Smooth muscle cell (in vitro differentiated cells): ENCODE measurements around the gene C6orf52. TPM values are rescaled to one million over a fixed set of nuclear protein-coding genes. Genes with fewer than 3 reads are reported as not detected.

Source experiments
- DNase-seq: peaks from one replicate; lab custom pipeline; 2025; ENCODE audit not compliant: unreplicated experiment; lab: John Stamatoyannopoulos, UW
- H2AFZ ChIP-seq: fragments of 200-600 bp; sonication (generic); 2 replicates; pipeline ENCODE4 v1.6.0; 2016; ENCODE audit warnings: antibody characterized with exemption, low read depth, mild to moderate bottlenecking
- H3F3A ChIP-seq: fragments of 200-600 bp; sonication (generic); 2 replicates; pipeline ENCODE4 v1.6.0; 2017; ENCODE audit warnings: antibody characterized with exemption, low read depth
- H3K27ac ChIP-seq: fragments of 200-600 bp; sonication (generic); 2 replicates; pipeline ENCODE4 v1.5.1; 2016; ENCODE audit warnings: low read depth, mild to moderate bottlenecking
- H3K27me3 ChIP-seq: fragments of 200-600 bp; sonication (generic); 2 replicates; pipeline ENCODE4 v1.6.1; 2016; ENCODE audit warnings: low read depth, mild to moderate bottlenecking
- H3K36me3 ChIP-seq: fragments of 200-600 bp; sonication (generic); 2 replicates; pipeline ENCODE4 v1.5.1; 2016; ENCODE audit warnings: low read depth
- H3K4me1 ChIP-seq: fragments of 200-600 bp; sonication (generic); 2 replicates; pipeline ENCODE4 v1.5.1; 2016; ENCODE audit warnings: low read depth
- H3K4me2 ChIP-seq: fragments of 200-600 bp; sonication (generic); 2 replicates; pipeline ENCODE4 v1.6.0; 2016; ENCODE audit warnings: mild to moderate bottlenecking
- H3K4me3 ChIP-seq: fragments of 200-600 bp; sonication (generic); 2 replicates; pipeline ENCODE4 v1.5.1; 2016; ENCODE audit warnings: mild to moderate bottlenecking
- H3K79me2 ChIP-seq: fragments of 200-600 bp; sonication (generic); 2 replicates; pipeline ENCODE4 v1.6.0; 2016; ENCODE audit warnings: low read depth, mild to moderate bottlenecking
- H3K9ac ChIP-seq: fragments of 200-600 bp; sonication (generic); 2 replicates; pipeline ENCODE4 v1.6.0; 2016; ENCODE audit warnings: low read depth
- H3K9me3 ChIP-seq: fragments of 200-600 bp; sonication (generic); replicated peaks from 2 replicates; pipeline ENCODE4 v1.5.1; 2016; ENCODE audit warnings: low read depth
- H4K20me1 ChIP-seq: fragments of 200-600 bp; sonication (generic); 2 replicates; pipeline ENCODE4 v1.6.0; 2016; ENCODE audit warnings: low read depth
- WGBS: methylation state at CpG from one replicate; pipeline ENCODE4 v1.1.7; 2016; ENCODE audit warnings: low lambda C conversion rate; 5-methylcytosine and 5-hydroxymethylcytosine counted together
- polyA plus RNA-seq: library from polyadenylated mRNA; unstranded; fragments of >200 nt; fragmentation: Nextera tagmentation; extraction: Ambion mirVana; gene quantifications from 2 replicates; pipeline ENCODE4 v1.2.1, GENCODE V29; 2016
- total RNA-seq: library from RNA; depleted of rRNA; stranded (reverse); fragments of >200 nt; gene quantifications from 2 replicates; pipeline ENCODE4 v1.2.3, GENCODE V29; 2014
- TF ChIP-seq, protein P1 (sequence below): fragments of 200-600 bp; sonication (generic); IDR thresholded peaks from 2 replicates; pipeline ENCODE4 v1.5.1; 2017; ENCODE audit warnings: borderline replicate concordance, mild to moderate bottlenecking, antibody characterized with exemption; ENCODE audit not compliant: insufficient read depth, poor library complexity, severe bottlenecking

The C6orf52 gene
- total and polyA plus RNA-seq, 2 experiments from 2014 or later, result 2.4 to 9.5 TPM

DNA sequence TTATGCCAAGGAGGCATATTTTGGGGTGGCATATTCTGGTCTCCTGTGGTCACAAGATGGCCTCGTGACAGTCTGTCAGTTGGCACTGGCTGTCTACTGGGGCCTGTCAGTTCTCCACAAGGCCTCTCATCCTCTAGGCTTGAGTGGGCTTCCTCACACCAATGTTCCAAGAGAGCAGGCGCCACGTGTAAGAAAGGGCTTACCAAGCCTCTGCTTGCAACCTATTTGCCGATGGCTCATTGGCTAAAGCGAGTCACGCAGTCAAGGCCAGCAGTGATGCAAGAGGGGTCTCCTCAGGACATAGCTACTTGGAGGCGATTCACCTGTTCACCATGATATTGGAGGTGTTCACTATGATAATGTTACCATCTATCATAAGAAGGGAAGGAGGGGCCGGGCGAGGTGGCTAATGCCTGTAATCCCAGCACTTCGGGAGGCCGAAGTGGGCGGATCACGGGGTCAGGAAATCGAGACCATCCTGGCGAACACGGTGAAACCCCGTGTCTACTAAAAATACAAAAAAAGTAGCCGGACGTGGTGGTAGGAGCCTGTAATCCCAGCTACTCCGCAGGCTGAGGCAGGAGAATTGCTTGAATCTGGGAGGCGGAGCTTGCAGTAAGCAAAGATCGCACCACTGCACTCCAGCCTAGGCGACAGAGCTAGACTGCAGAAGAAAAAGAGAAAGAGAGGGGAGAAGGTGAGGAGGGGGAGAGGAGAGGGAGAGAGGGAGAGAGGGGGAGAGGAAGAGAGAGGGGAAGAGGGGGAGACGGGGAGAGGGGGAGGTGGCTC is 35.3 kb downstream of the C6orf52 start:
- H2AFZ ChIP-seq, result peak overlapping the region; percentile 74
- no peaks in the 10 kb centered on the region for H4K20me1 ChIP-seq
- H3K27me3 ChIP-seq, result no peaks in the 10 kb centered on the region
- TF ChIP-seq, protein P1, sequence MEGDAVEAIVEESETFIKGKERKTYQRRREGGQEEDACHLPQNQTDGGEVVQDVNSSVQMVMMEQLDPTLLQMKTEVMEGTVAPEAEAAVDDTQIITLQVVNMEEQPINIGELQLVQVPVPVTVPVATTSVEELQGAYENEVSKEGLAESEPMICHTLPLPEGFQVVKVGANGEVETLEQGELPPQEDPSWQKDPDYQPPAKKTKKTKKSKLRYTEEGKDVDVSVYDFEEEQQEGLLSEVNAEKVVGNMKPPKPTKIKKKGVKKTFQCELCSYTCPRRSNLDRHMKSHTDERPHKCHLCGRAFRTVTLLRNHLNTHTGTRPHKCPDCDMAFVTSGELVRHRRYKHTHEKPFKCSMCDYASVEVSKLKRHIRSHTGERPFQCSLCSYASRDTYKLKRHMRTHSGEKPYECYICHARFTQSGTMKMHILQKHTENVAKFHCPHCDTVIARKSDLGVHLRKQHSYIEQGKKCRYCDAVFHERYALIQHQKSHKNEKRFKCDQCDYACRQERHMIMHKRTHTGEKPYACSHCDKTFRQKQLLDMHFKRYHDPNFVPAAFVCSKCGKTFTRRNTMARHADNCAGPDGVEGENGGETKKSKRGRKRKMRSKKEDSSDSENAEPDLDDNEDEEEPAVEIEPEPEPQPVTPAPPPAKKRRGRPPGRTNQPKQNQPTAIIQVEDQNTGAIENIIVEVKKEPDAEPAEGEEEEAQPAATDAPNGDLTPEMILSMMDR, result no peak
- WGBS, result 66% methylated on average over 23 of the region's 24 CpGs
- no peaks in the 10 kb centered on the region for H3K36me3 ChIP-seq
- peak overlapping the region; percentile 56 for H3K4me3 ChIP-seq
- H3K4me2 ChIP-seq, result peak overlapping the region; percentile 81
- no peak for DNase-seq
- no peaks in the 10 kb centered on the region for H3K79me2 ChIP-seq
- H3K27ac ChIP-seq, result no peak overlapping the region
- no peaks in the 10 kb centered on the region for H3K9me3 ChIP-seq
- no peaks in the 10 kb centered on the region for H3F3A ChIP-seq
- no peak overlapping the region for H3K9ac ChIP-seq
- no peaks in the 10 kb centered on the region for H3K4me1 ChIP-seq

DNA sequence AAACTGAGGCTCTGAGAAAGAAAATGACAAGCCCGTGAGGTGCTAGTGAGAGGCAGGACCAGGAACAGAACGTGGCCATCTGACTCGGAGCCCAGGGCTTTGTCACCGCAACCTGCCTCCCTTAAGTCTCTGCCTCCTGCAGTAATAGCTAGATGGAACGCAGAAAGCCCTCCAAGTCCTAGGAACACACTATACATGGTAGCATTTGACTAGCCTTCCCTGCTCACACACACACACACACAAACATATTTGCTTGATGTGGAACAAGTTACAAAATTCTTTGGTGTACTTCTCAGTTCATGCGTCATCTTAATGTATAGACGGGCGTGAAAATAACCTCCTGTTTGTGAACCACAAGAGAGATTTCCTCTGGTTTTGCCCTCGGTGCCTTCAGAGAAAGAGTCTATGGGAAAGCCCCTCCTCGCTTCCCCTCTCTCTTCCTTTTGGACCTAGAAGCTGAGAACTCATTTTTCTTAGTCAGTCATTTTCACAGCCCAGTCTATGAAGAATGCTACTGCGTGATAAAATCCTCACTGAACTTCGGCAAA is 38.8 kb downstream of the C6orf52 start:
- no peak overlapping the region for H3K4me2 ChIP-seq
- no peaks in the 10 kb centered on the region for H3K9me3 ChIP-seq
- no peak overlapping the region for H3K4me3 ChIP-seq
- no peaks in the 10 kb centered on the region for H4K20me1 ChIP-seq
- H3F3A ChIP-seq, result no peaks in the 10 kb centered on the region
- H3K4me1 ChIP-seq, result no peaks in the 10 kb centered on the region
- no peaks in the 10 kb centered on the region for H3K36me3 ChIP-seq
- TF ChIP-seq, protein P1, result no peak
- H3K27me3 ChIP-seq, result no peaks in the 10 kb centered on the region
- H3K27ac ChIP-seq, result no peak overlapping the region
- H2AFZ ChIP-seq, result no peak overlapping the region
- no peaks in the 10 kb centered on the region for H3K79me2 ChIP-seq
- no peak for DNase-seq
- no peak overlapping the region for H3K9ac ChIP-seq
- 92% methylated on average over 12 of the region's 12 CpGs for WGBS

DNA sequence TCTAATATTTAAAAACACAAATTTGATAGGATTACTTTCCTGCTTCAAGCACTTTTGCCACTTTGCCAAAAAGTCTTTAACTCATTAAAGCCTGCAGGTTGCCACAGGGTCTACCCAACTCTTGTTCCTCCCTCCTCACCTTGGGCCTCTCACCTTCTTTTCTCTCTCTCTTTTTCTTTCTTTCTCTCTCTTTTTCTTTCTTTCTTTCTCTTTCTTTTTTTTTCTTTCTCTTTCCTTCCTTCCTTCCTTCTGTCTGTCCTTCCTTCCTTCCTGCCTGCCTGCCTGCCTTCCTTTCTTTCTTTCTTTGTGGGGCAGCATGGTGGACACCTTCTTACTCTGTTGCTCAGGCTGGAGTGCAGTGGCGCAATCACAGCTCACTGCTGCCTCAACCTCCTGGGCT is 50.2 kb downstream of the C6orf52 start:
- no peak for DNase-seq
- no peak overlapping the region for H3K9ac ChIP-seq
- no peak overlapping the region for H3K4me2 ChIP-seq
- H2AFZ ChIP-seq, result no peak overlapping the region
- no peaks in the 10 kb centered on the region for H3K36me3 ChIP-seq
- TF ChIP-seq, protein P1, result no peak
- WGBS, result 92% methylated on average over 1 of the region's 1 CpG
- no peak overlapping the region for H3K4me3 ChIP-seq
- H3F3A ChIP-seq, result no peaks in the 10 kb centered on the region
- H3K4me1 ChIP-seq, result peaks cover 8% of the 10 kb centered on the region
- no peaks in the 10 kb centered on the region for H3K9me3 ChIP-seq
- H4K20me1 ChIP-seq, result no peaks in the 10 kb centered on the region
- H3K79me2 ChIP-seq, result no peaks in the 10 kb centered on the region
- H3K27ac ChIP-seq, result no peak overlapping the region
- H3K27me3 ChIP-seq, result no peaks in the 10 kb centered on the region
